Right lobe of liver (tissue), 4 donors: Measurements from ENCODE around the gene TELO2.

Source experiments
- POLR2A ChIP-seq: fragments of 450-650 bp; IDR thresholded peaks from one replicate; pipeline ENCODE4 v1.6.1; 2017; ENCODE audit warnings: antibody characterized with exemption, mild to moderate bottlenecking
- TF ChIP-seq, protein P1 (sequence below), 4 donors: fragments of 200-600 bp in 3 of 4; fragments of 450-650 bp in 1 of 4; IDR thresholded peaks; one replicate each; pipeline versions ENCODE4 v1.5.1 to v1.8.0; 2016 to 2022; ENCODE audit warnings: antibody characterized with exemption in 4 of 4, mild to moderate bottlenecking in 2 of 4
- donor health status: DM: no; HTN: no; CAD: no.
- donor health status: DM: no; HTN: no; CAD: no.
- donor health status: DM: no; HTN: yes; CAD: no.

DNA sequence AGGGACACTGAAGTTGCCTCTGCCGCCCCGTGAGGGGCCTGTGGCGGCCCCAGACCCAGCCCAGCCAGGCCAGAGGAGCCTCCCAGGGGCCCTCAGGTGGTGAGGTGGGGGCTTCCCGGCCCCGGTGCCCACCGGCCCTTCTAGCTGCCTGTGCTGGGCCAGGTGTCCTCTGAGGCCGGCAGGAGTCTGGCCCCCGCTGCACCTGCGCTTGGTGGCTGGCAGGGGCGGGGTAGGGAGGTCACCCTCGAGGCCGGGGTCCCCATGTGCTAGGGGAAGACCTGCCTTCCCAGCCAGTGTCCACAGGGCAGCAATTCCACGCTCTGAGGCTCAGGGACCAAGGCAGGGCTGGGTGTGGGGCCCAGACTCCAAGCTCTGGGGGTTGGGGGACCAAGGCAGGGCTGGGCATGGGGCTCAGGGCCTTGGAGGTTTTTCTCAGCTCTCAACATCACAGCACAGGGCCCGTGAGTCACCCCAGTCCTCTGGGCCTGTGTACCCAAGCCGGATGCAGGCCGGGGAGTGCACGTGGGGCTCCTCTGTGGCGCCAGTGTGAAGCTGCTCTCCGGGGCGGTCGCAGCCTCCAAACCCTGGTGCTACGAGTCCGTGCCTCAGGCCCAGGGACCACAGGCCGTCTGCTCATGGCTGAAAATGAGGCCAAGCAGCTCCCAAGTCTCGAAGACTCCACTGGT is 47.5 kb upstream of the TELO2 start:
- TF ChIP-seq, protein P1, sequence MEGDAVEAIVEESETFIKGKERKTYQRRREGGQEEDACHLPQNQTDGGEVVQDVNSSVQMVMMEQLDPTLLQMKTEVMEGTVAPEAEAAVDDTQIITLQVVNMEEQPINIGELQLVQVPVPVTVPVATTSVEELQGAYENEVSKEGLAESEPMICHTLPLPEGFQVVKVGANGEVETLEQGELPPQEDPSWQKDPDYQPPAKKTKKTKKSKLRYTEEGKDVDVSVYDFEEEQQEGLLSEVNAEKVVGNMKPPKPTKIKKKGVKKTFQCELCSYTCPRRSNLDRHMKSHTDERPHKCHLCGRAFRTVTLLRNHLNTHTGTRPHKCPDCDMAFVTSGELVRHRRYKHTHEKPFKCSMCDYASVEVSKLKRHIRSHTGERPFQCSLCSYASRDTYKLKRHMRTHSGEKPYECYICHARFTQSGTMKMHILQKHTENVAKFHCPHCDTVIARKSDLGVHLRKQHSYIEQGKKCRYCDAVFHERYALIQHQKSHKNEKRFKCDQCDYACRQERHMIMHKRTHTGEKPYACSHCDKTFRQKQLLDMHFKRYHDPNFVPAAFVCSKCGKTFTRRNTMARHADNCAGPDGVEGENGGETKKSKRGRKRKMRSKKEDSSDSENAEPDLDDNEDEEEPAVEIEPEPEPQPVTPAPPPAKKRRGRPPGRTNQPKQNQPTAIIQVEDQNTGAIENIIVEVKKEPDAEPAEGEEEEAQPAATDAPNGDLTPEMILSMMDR (IDR thresholded peaks at IDR 0.05) = no peak
- no peak for TF ChIP-seq POLR2A
